Measurements from ENCODE around the gene DNMBP. TPM values are rescaled to one million over a fixed set of nuclear protein-coding genes. Genes with fewer than 3 reads are reported as not detected.
A peak's percentile ranks its signal among the peaks of the same experiment; 100 is the strongest.

Gene DNMBP
- total and polyA plus RNA-seq, 2 of the 4 experiments (the other 2 are of a cell fraction), result 10.9 to 13.6 TPM

DNA sequence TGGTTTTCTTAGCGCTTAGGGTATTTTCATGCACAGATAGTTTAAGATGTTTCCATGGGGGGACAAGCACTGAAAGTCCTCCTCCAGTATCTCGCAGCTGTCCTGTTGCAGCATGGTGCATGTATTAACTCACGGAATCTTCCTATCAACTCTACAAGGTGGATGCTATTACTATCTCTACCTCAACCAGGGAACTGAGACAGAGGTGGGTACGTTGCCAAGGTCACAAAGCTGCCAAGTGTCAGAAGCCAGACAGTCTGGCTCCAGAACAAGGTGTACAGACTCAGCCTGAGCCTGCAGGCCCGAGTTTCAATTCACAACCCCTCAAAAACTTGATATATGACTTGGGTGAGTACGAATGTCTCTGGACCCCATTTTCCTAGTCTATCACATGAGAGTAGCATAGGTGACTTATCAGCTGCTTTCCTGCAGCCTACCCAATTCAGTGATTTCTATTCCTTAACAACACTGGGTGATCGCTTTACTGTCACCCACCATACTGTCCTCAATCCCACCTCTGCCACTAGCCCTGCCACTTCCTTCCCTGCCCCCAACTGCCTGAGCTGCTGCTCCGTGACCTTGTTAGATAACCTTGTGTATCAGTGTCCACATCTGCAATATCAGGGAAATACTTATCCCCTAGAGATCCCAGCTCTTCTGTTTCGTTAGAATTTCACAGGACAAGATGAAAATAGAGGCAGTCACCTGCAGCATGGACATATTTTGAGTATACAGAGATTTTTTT is 135.2 kb downstream of the DNMBP start:
- H3K27ac ChIP-seq (ENCODE audit: insufficient read depth, low read length), result no peak overlapping the region
- dilution Hi-C loops (cut with HindIII; ENCODE audit: low sequenced_read_pairs, unreplicated experiment) (no loop called here), intact Hi-C loops (cut with micrococcal nuclease) (no loop called here), in situ Hi-C loops (cut with MboI; ENCODE audit: low sequenced_read_pairs) (no loop called here)
- no peak overlapping the region for H3K9ac ChIP-seq (ENCODE audit: low read depth, low read length)
- H4K91ac ChIP-seq (ENCODE audit: insufficient read depth, low read depth, low read length), result no peak overlapping the region
- H3K18ac ChIP-seq (ENCODE audit: low read depth, low read length), result no peak overlapping the region
- peaks cover 6% of the 10 kb centered on the region; the same call in 1 of the 2 replicates for H3K4me1 ChIP-seq (ENCODE audit: control insufficient read depth, insufficient read depth, low read length)
- no peak overlapping the region for H3K23ac ChIP-seq (ENCODE audit: low read depth, low read length)
- no peak overlapping the region for H3K56ac ChIP-seq (ENCODE audit: extremely low read depth, insufficient read depth, low read length)
- no peak for TF ChIP-seq USF2 (IDR thresholded peaks at IDR 0.05; ENCODE audit: low read depth, low read length)
- TF ChIP-seq, protein P1, sequence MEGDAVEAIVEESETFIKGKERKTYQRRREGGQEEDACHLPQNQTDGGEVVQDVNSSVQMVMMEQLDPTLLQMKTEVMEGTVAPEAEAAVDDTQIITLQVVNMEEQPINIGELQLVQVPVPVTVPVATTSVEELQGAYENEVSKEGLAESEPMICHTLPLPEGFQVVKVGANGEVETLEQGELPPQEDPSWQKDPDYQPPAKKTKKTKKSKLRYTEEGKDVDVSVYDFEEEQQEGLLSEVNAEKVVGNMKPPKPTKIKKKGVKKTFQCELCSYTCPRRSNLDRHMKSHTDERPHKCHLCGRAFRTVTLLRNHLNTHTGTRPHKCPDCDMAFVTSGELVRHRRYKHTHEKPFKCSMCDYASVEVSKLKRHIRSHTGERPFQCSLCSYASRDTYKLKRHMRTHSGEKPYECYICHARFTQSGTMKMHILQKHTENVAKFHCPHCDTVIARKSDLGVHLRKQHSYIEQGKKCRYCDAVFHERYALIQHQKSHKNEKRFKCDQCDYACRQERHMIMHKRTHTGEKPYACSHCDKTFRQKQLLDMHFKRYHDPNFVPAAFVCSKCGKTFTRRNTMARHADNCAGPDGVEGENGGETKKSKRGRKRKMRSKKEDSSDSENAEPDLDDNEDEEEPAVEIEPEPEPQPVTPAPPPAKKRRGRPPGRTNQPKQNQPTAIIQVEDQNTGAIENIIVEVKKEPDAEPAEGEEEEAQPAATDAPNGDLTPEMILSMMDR (conservative IDR thresholded peaks at IDR 0.05; ENCODE audit: low read depth, low read length), result no peak
- no peak for TF ChIP-seq POLR2A (IDR thresholded peaks at IDR 0.05; ENCODE audit: low read depth, low read length)
- TF ChIP-seq RCOR1 (IDR thresholded peaks at IDR 0.05; ENCODE audit: insufficient replicate concordance, low read length), result no peak
- TF ChIP-seq MXI1 (IDR thresholded peaks at IDR 0.05; ENCODE audit: borderline replicate concordance, low read depth, low read length), result no peak
- no peak for TF ChIP-seq RFX5 (IDR thresholded peaks at IDR 0.05; ENCODE audit: low read depth, low read length)
- no peak for TF ChIP-seq CEBPB (IDR thresholded peaks at IDR 0.05; ENCODE audit: low read depth, low read length)
- TF ChIP-seq RAD21 (IDR thresholded peaks at IDR 0.05; ENCODE audit: low read length), result no peak
- TF ChIP-seq FOS (IDR thresholded peaks at IDR 0.05; ENCODE audit: low read depth, low read length), result no peak
- no peak for TF ChIP-seq BHLHE40 (IDR thresholded peaks at IDR 0.05; ENCODE audit: low read depth, low read length)
- no peak for TF ChIP-seq CHD1 (IDR thresholded peaks at IDR 0.05; ENCODE audit: low read depth, low read length)
- no peak for DNase-seq
- no peak overlapping the region for H3K14ac ChIP-seq (replicated peaks; ENCODE audit: low read depth, low read length)
- CTCF ChIA-PET, result interaction anchor here (0.6 to 1.3 kb wide), 3 partner anchors 14 to 310 kb away, joined by 4 to 5 read pairs (median 4); no protein-coding TSS in a partner anchor
- H2BK20ac ChIP-seq (ENCODE audit: low read depth, low read length), result no peak overlapping the region
- H3K9me1 ChIP-seq (ENCODE audit: insufficient read depth, low read length), result peaks cover 25% of the 10 kb centered on the region
- WGBS, 2 experiments (ENCODE audit: extremely low coverage in 2 of 2, insufficient read length in 1 of 2), result 96% methylated on average over 2 of the region's 9 CpGs; no CpG with 5 or more reads in 1 of the 2 experiments
- no peak overlapping the region for H3K4me2 ChIP-seq (ENCODE audit: low read depth, low read length)
- H3K79me1 ChIP-seq (ENCODE audit: low read depth in 1 of 2, low read length in 2 of 2), result peaks cover 6 to 26% of the 10 kb centered on the region in 2 experiments; a peak in 3 of 4 replicates
- no TSS peak for BruUV-seq (replicated peaks)
- no peak overlapping the region for H4K5ac ChIP-seq (ENCODE audit: low read depth, low read length)
- no peaks in the 10 kb centered on the region for H3K27me3 ChIP-seq (ENCODE audit: control insufficient read depth, insufficient read depth, low read length)
- peak overlapping the region; percentile 25; the same call in 1 of the 2 replicates for H3K4ac ChIP-seq (ENCODE audit: low read depth, low read length)
- peaks cover 22% of the 10 kb centered on the region for H3K36me3 ChIP-seq (ENCODE audit: control insufficient read depth, insufficient read depth, low read length)
- H2AK9ac ChIP-seq (replicated peaks; ENCODE audit: low read depth, low read length, poor library complexity), result no peak overlapping the region
- H3K9me3 ChIP-seq (ENCODE audit: control insufficient read depth, insufficient read depth, low read length), result no peaks in the 10 kb centered on the region
- POLR2A ChIA-PET (ENCODE audit: unreplicated experiment), result no interaction called here
- peak overlapping the region; percentile 14; the same call in 1 of the 3 replicates for H2BK15ac ChIP-seq (ENCODE audit: low read depth, low read length)
- H2AFZ ChIP-seq (replicated peaks; ENCODE audit: low read length, poor library complexity), result no peak overlapping the region
- H2BK120ac ChIP-seq (ENCODE audit: low read depth, low read length), result no peak overlapping the region
- H4K8ac ChIP-seq (ENCODE audit: low read depth in 2 of 2, low read length in 2 of 2), result 0 out of 4 replicates have a peak overlapping the region, but pooled peaks of 1 of the 2 experiments have one; percentile 20
- peaks cover 7% of the 10 kb centered on the region; the same call in 1 of the 2 replicates for H4K20me1 ChIP-seq (ENCODE audit: insufficient read depth, low read length)
- ATAC-seq (ENCODE audit: low read depth), result no peak
- H3K4me3 ChIP-seq (ENCODE audit: insufficient read depth, low read depth, low read length), result no peak overlapping the region
- H2AK5ac ChIP-seq (ENCODE audit: low read depth, low read length), result peak overlapping the region; percentile 55; the same call in 1 of the 2 replicates
- H2BK5ac ChIP-seq (ENCODE audit: low read depth, low read length, poor library complexity, severe bottlenecking), result no peak overlapping the region
